GM12892 (cell line): ENCODE data around the gene NLRP1.

Experiments
- POLR2A ChIP-seq: IDR thresholded peaks from 2 replicates; pipeline ENCODE4 v1.6.1; 2011; ENCODE audit warnings: low read depth, low read length, control low read depth
- TAF1 ChIP-seq: IDR thresholded peaks from 2 replicates; pipeline ENCODE4 v1.6.1; 2011; ENCODE audit warnings: low read depth, mild to moderate bottlenecking, control low read depth, low read length, borderline replicate concordance

GRCh38 chr17:5592382-5592781 lies 8.1 kb upstream of the NLRP1 start:
- TF ChIP-seq POLR2A (no peak), TAF1 (no peak)
